ENCODE data around the gene BMP10.

BMP10 gene

GRCh38 chr2:68863996-68864395, 7.2 kb downstream of the BMP10 start:
- Histone ChIP-seq H3K9ac (no peak overlapping the region), H2AFZ (ENCODE audit: low read depth) (no peak overlapping the region)
- TF ChIP-seq, protein P1, sequence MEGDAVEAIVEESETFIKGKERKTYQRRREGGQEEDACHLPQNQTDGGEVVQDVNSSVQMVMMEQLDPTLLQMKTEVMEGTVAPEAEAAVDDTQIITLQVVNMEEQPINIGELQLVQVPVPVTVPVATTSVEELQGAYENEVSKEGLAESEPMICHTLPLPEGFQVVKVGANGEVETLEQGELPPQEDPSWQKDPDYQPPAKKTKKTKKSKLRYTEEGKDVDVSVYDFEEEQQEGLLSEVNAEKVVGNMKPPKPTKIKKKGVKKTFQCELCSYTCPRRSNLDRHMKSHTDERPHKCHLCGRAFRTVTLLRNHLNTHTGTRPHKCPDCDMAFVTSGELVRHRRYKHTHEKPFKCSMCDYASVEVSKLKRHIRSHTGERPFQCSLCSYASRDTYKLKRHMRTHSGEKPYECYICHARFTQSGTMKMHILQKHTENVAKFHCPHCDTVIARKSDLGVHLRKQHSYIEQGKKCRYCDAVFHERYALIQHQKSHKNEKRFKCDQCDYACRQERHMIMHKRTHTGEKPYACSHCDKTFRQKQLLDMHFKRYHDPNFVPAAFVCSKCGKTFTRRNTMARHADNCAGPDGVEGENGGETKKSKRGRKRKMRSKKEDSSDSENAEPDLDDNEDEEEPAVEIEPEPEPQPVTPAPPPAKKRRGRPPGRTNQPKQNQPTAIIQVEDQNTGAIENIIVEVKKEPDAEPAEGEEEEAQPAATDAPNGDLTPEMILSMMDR (conservative IDR thresholded peaks at IDR 0.05; ENCODE audit: low read depth, low read length), result no peak

GRCh38 chr2:68862889-68863288, 8.3 kb downstream of the BMP10 start:
- Histone ChIP-seq H4K20me1 (ENCODE audit: insufficient read depth) (no peaks in the 10 kb centered on the region), H3K79me2 (ENCODE audit: insufficient read depth, low read depth) (no peaks in the 10 kb centered on the region), H3K9ac (no peak overlapping the region), H3K4me1 (ENCODE audit: low read depth, poor library complexity, severe bottlenecking) (peaks cover 4% of the 10 kb centered on the region), H3K36me3 (ENCODE audit: insufficient read depth) (no peaks in the 10 kb centered on the region), H3K27me3 (ENCODE audit: insufficient read depth, low read depth) (no peaks in the 10 kb centered on the region), H3K4me3 (IDR thresholded peaks at IDR 0.05; ENCODE audit: insufficient read depth, low read depth, low read length) (no peak overlapping the region), H3K27ac (no peak overlapping the region), H2AFZ (ENCODE audit: low read depth) (no peak overlapping the region), H3K4me2 (no peak overlapping the region)
- TF ChIP-seq, protein P1 (conservative IDR thresholded peaks at IDR 0.05; ENCODE audit: low read depth, low read length), result no peak

More at GRCh38 chr2:68863996-68864395, 7.2 kb downstream of the BMP10 start:
- Histone ChIP-seq H3K27me3 (ENCODE audit: insufficient read depth, low read depth) (no peaks in the 10 kb centered on the region), H3K4me3 (IDR thresholded peaks at IDR 0.05; ENCODE audit: insufficient read depth, low read depth, low read length) (no peak overlapping the region), H3K4me2 (no peak overlapping the region), H3K27ac (no peak overlapping the region), H3K4me1 (ENCODE audit: low read depth, poor library complexity, severe bottlenecking) (no peaks in the 10 kb centered on the region), H4K20me1 (ENCODE audit: insufficient read depth) (no peaks in the 10 kb centered on the region), H3K79me2 (ENCODE audit: insufficient read depth, low read depth) (no peaks in the 10 kb centered on the region), H3K36me3 (ENCODE audit: insufficient read depth) (no peaks in the 10 kb centered on the region)

GRCh38 chr2:68861330-68861729, 9.9 kb downstream of the BMP10 start:
- Histone ChIP-seq H4K20me1 (ENCODE audit: insufficient read depth) (no peaks in the 10 kb centered on the region), H3K4me2 (no peak overlapping the region), H3K4me1 (ENCODE audit: low read depth, poor library complexity, severe bottlenecking) (peaks cover 10% of the 10 kb centered on the region), H3K27ac (no peak overlapping the region), H3K79me2 (ENCODE audit: insufficient read depth, low read depth) (no peaks in the 10 kb centered on the region), H3K9ac (no peak overlapping the region), H3K27me3 (ENCODE audit: insufficient read depth, low read depth) (no peaks in the 10 kb centered on the region), H3K36me3 (ENCODE audit: insufficient read depth) (no peaks in the 10 kb centered on the region), H2AFZ (ENCODE audit: low read depth) (no peak overlapping the region), H3K4me3 (IDR thresholded peaks at IDR 0.05; ENCODE audit: insufficient read depth, low read depth, low read length) (no peak overlapping the region)
- TF ChIP-seq, protein P1 (conservative IDR thresholded peaks at IDR 0.05; ENCODE audit: low read depth, low read length), result no peak

DNA sequence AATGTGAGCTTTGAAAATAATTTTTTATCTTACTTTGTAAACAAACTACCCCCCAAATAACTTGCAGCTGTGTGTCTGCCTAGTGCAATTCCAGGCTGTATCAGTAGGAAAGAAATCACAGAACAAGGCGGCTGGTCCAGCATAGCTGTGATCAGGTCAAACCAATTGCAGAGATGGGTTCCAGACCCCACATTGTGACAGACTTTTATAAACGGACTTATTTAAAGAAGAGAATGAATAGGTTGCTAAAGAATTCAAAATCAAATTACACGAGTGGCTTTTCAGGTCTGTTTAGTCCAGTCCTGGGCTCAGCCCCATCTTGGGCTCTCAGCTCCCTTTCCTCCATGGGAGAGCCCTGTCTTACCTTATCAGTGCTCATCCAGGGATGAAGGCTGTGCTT, 11.1 kb downstream of the BMP10 start:
- Histone ChIP-seq H3K9ac (no peak overlapping the region), H3K79me2 (ENCODE audit: insufficient read depth, low read depth) (no peaks in the 10 kb centered on the region), H3K4me2 (no peak overlapping the region), H3K4me3 (IDR thresholded peaks at IDR 0.05; ENCODE audit: insufficient read depth, low read depth, low read length) (no peak overlapping the region), H3K36me3 (ENCODE audit: insufficient read depth) (no peaks in the 10 kb centered on the region), H2AFZ (ENCODE audit: low read depth) (no peak overlapping the region), H3K4me1 (ENCODE audit: low read depth, poor library complexity, severe bottlenecking) (peaks cover 10% of the 10 kb centered on the region), H4K20me1 (ENCODE audit: insufficient read depth) (no peaks in the 10 kb centered on the region), H3K27ac (no peak overlapping the region), H3K27me3 (ENCODE audit: insufficient read depth, low read depth) (no peaks in the 10 kb centered on the region)
- TF ChIP-seq, protein P1 (conservative IDR thresholded peaks at IDR 0.05; ENCODE audit: low read depth, low read length), result no peak

Measured in KMS-11 (cell line).